LNCAP (cell line): Measurements from ENCODE around the gene LGALS3.

ENCODE experiments used
- TF ChIP-seq, protein P1 (sequence below): fragments of 450-650 bp; IDR thresholded peaks from 2 replicates; pipeline ENCODE4 v1.5.1; 2017; ENCODE audit warnings: mild to moderate bottlenecking

LGALS3 gene

DNA sequence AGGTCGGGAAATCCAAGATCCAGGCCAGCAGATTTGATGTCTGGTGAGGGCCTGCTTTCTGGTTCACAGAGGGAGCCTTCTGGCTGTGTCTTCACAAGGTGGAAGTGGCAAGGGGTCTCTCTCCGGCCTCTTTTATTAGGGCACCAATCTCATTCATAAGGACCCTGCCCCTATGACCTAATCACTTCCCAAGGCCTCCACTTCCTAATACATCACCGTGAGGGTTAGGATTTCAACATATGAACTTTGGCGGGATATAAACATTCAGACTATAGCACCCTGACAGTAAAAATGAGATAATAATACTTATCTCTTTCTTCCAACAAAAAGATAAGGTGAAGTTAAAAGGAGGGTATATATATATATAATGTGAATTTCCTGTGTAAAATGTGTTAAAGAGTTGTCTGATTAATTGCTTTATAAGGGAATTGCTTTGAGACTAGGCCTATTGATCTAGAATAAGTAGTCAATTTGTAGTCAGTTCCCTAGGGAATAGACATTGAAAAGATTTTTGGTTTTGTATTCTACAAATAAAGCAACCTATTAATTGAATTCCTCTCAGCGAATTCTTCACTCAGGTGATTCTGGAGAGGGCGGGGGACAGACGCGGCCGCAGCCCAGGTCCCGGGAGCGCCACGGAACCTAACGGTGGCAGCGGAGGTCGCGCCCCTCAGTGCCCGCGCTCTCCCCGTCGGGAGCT is 516 bp upstream of the LGALS3 start:
- TF ChIP-seq, protein P1, sequence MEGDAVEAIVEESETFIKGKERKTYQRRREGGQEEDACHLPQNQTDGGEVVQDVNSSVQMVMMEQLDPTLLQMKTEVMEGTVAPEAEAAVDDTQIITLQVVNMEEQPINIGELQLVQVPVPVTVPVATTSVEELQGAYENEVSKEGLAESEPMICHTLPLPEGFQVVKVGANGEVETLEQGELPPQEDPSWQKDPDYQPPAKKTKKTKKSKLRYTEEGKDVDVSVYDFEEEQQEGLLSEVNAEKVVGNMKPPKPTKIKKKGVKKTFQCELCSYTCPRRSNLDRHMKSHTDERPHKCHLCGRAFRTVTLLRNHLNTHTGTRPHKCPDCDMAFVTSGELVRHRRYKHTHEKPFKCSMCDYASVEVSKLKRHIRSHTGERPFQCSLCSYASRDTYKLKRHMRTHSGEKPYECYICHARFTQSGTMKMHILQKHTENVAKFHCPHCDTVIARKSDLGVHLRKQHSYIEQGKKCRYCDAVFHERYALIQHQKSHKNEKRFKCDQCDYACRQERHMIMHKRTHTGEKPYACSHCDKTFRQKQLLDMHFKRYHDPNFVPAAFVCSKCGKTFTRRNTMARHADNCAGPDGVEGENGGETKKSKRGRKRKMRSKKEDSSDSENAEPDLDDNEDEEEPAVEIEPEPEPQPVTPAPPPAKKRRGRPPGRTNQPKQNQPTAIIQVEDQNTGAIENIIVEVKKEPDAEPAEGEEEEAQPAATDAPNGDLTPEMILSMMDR, result no peak

DNA sequence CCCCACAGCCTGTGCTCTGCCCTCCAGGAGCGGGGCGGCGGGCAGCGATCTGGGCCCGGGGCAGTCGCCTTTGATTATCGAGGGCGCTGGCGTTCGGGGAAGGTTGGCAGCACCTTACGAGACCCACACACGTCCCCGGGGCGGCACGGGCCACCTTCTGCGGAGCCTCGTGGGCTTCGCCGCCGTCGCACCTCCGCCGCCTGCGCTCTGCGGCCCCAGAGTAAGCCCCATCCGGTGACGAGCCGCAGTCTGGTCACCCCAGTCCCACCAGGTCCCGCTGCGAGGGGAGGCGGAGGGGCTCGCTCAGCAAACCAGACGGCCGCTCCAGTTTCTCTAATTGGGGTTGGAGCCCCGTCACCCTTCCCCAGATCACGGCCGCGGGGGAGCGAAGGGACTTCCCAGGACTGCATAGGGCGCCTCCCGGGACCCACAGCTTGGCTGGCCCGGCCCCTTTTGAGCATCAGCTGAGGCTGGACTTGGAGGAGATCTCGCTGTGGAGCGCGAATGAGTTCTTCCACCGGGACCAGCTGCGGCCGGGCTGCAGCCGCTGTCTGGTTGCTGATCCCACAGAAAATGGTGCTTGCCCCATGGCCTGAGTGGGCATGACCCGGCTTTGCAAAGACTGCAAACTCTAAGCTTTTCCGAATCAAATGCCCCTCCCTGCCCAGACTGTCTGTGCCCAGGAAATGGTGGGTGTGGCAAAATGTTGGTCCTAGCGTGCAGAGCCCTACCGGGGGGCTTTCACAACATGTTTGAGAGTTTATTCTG is 560 bp downstream of the LGALS3 start:
- TF ChIP-seq, protein P1, result no peak

DNA sequence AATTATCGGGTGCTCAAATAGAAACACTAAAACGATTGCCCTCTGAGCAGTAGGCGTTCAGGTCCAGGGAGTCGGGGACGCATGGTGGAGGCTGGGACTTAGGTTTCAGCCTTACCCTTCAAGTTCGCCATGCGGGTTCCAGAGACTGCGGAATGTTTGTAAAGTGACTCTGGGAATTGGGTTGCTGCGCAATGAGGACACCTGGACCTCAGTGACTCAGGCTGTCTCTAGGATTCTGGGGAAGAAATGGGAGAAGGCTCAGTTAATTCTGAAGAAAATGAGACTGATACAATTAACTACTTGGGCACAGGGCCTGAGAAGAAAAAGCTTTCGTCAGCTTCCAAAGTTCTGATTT is 1.1 kb downstream of the LGALS3 start:
- TF ChIP-seq, protein P1, result no peak

DNA sequence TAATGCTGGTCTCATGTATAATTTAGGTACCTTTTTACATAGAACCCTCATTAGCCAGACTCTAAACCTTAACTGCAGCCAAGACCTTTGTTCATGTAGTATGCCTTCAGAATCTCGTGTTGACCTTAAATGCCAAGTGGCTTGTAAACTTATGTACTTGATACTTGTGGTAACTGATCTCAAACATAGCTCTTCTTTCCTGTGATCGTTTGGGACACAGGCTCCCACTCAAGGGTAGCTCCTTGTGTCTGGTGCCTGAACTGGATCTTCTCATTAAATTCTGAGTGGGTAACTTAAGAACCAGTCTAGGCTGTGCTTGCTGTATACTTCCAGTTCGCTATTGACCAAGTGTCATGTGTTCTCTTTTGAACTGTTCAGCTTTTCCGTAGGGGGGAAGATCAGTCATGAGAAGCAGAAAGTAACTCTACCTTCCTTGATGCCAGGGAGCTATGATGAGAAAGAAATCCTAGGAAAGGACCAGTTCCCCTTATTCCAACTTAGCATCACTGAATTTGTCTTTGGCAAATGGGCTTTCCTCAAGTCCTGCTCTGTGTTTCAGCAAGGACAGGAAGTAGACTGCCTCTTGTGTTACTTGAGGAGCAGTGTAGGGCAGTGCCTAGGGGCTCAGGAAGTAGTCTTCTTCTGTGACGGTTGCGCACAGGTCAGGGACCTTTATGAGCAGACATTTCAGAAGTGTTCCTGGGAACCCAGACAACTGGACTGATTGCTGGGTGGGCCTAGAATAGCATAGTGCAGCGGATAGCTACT is 2.5 kb downstream of the LGALS3 start:
- TF ChIP-seq, protein P1, result no peak

DNA sequence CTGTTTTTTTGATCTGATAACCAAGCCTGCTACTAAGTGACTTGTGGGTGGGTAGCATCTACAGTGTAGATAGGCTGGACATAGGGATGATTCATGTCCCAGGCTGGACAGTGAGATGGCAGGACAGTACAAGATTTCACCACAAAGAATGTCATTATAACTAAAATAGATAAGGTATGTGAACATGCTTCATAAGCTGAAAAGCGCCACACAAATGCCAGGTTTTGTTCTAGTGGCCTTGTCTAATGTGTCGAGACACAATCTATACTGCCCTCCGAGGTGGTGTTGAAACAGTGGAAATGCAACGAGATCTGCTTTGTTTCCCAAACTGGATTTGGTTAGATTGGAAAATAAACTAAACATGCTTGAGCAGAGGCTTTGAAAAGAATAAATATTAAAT is 4.4 kb downstream of the LGALS3 start:
- TF ChIP-seq, protein P1, result no peak

DNA sequence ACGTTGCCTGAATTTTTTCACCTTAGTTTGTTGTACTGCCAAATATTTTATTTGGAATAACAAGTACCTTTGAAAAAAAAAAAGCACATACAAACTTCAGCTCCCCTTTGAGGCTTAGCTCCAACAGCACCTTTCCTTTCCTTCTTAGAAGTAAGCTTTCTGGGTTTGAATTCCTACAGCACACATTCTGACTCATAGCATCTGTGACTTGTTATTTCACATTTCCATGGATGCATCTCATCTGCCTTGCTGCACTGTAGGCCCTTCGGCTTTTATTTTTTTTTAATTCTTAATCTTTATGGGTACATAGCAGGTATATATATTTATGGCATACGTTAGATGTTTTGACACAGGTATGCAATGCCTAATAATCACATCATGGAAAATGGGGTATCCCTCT is 7.2 kb downstream of the LGALS3 start:
- TF ChIP-seq, protein P1, result no peak

DNA sequence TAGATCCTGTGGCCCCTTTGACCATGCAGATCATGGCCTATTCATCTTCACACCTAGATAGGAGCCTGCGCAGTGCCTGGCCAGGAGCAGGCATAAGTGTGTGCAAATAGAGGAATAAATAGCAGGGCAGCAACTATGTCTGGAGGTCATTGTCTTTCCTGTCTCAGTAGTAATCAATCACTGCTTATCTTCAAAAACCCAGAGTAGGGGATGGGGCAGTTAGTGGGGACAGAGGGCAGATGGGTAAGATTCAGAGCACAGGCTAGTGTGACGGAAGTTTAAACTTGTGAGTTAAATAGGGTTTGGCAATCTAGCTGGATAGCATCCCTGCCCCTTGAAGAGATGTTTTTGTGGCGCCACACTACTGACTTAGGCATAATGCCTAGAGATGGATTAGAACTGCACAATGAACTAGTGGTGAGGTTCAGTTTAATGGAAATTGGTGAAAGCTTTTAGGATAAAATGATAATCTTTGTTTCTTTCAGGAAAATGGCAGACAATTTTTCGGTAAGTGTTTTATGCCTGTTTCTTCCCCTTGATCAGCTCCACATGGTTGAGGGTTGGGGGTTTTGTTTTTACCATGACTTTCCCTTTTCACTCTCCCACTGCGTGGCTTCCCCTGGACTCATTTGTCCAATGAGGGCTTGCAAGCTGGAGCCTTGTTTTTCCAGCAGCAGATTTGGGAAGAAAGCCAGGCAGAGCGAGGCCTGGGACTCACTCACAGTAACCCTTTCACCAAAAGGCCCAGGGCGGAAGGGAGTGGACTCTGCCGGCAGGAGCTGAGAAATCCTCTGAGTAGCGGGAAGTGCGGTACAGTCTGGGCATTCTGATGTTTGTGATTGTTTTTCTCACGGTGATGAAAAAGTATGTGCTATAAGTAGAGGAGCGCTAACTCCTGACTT is 8.1 kb downstream of the LGALS3 start:
- TF ChIP-seq, protein P1, result no peak
